Ecto neural progenitor cell (in vitro differentiated cells): ENCODE results near the gene NKX1-1.
"Not testable (repeated sequence)": the region's sequence is repeated elsewhere in the genome, so short reads cannot be mapped to it uniquely, and the experiment has no call there.

Source experiments
- DNase-seq: peaks from one replicate; pipeline ENCODE4 v3.0.0-alpha.2; 2018; ENCODE audit warnings: low spot score

NKX1-1 gene

DNA sequence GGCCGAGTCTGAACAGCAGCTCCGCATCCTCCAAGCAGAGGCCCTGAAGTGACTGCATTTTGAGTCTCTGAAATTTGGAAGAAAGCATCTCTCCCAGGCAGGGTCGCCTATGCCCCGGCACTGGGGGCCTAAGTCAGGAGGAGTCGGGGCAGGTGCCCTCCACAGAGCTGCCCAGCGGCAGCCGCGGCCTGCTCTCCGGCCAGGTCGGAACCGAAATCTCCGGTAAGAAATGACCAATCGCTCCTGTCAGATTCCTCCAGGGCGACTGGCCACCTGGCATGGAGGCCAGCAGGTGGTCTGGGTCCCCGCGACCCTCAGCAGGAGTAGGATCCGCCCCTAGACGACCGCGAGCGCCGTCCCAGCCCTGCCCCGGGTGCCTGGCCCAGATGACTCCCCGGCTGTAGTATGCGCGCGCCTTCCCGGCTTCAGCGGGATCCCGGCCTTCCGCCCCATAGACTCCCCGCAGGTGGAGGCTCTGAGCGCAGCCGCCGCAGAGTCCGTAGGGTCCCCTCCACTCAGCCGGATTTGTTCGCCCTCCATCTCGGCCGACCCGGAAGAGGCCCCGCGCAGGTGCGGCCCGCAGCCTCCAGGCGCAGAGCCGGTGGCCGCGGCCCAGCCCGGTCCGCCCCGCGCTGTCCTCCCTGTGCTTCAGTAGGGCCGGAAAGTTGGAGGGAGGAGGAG, 1.5 kb downstream of the NKX1-1 start:
- peak; percentile 42 for DNase-seq

DNA sequence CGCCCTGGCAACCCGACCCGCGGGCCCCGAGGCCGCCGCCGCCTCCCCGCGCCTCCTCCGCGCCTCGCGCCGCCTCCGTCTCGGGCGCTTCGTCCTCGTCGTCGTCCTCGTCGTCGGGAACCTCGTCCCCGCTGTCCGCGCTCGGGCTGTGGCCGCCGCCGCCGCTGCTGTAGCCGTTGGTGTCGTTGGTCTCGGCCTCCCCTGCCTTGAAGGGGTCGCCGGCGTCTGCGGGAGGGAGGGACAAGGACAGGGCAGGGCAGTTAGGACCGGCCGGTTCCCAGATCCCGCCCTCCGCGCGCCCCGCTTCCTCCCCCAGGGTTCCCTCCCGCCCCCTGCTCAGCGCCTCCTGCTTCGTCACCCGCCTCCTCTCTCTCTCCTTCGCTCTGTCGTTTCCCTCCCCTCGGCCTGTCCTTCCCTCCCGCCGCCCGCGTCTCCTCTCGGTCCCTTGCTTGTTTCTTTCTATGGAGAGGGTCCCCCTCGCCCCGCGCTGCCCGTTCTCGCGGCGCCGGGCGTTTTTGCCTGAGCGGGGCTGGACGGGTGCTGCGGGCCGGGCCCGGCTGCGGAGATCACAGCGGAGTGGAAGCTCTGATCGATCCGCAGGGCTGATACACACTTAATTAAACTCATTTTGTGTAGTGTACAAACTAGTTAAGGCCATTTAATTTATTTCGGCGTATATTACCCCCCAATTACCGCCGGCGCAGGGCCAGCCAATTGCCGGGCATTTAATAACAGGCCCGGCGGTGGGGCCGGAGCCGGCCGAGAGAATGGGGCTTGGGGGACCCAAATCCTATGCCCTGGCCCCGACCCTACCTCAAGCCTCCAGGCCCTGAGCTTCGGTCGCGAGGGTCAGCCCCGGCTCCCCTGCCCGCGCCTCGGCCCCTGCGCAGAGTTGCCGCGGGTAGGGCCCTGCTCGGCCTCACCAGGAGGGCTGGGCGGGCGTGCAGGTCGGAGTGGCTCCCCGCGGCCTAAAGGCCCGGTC, 2.4 kb downstream of the NKX1-1 start:
- peak; percentile 48 for DNase-seq

DNA sequence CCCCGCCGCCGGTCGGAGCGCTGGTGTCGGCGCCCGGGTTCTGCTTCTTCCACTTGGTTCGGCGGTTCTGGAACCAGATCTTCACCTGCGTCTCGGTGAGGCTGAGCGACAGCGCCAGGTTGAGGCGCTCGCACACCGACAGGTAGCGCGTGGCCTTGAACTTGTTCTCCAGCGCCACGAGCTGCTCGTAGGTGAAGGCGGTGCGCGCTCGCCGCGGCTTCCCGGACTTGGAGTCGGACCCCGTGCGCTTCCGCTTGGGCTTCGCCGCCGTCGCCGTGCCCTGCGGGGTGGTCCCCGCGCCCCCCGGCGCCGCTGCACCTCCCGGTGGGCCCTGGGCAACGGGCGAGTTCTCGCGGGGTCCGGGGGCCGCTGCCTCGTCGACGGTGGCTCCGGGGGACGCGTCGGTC, 3.1 kb downstream of the NKX1-1 start:
- peak; percentile 39 for DNase-seq

DNA sequence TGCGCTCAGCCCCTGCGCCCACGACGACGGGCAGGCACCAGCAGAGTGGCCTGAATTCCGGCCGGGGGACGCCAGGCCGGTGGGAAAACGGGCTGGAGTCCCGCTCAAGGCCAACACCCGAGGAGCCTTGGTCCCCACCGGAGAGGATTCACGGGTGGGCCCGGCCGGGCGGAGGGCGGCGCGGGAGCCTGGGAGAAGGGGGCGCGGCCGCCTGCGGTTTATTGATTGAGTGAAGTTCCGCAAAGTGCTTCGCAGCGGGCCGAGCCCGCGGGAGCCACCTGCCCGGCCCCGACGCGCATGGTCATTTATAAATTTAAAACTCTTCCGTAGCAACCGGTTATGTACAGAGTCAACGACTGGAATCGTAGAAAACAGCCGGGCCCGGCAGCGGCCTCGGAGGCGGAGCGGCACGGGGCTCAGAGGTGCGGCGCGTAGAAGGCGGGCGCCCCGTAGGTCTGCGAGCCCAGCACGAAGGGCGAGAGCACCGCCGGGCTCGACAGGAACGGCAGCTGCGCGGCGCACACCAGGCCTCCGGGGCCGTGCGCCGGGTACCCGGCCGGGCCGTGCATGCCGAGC, 3.6 kb downstream of the NKX1-1 start:
- peak; percentile 43 for DNase-seq

DNA sequence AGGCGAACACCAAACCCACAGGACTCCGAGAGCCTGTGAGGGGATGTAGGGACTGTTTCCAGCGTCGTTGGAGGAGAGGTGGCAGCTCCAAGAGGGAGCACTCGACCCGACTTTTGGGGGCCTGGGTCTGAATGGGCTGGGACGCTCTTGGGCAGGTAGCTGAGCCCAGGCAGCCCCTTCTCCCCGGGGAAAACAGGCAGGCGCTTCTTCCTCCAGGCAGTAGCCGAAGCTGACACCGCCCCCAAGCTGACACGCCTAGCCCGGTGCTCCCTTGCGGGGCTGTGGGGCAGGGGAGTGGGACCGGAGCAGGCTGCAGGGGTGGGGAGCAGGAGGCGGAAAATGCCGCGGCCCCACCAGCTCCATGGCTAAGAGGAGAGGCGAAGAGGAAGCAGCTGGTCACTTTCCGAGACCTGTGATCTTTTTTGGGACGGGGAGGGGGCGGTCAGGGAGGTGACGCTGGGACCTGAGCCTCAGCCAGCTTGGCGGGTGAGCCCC, 4.2 kb downstream of the NKX1-1 start:
- DNase-seq, result no peak

DNA sequence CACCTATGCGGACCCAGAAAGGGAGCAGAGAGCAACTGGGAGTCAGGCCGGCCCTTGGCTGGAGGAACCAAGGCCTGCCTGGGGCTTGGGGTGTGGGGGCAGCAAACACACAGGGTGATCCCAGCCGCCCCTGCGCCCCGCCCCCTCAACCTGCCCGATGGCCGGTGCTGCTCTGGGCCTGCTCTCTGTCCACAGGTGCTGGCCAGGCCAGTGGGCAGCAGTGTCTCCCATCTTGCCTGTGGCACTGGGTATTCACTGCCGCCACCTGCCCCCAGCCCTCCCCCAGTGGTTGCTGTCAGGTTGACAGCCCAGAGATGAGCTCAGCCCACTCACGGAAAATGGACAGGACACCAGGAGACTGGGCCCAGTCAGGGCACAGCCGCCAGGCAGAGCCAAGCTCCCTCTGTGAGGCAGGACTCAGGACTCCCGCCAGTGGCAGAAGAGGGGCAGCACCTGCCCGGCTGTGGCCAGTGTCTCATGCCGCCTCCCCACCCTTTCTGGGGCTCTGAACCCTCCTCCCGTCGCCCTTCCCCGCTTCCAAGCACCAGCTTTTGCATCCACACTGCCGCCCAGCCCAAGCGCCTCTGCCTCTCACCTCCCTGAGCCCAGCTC, 4.7 kb downstream of the NKX1-1 start:
- DNase-seq, result peak; percentile 44

DNA sequence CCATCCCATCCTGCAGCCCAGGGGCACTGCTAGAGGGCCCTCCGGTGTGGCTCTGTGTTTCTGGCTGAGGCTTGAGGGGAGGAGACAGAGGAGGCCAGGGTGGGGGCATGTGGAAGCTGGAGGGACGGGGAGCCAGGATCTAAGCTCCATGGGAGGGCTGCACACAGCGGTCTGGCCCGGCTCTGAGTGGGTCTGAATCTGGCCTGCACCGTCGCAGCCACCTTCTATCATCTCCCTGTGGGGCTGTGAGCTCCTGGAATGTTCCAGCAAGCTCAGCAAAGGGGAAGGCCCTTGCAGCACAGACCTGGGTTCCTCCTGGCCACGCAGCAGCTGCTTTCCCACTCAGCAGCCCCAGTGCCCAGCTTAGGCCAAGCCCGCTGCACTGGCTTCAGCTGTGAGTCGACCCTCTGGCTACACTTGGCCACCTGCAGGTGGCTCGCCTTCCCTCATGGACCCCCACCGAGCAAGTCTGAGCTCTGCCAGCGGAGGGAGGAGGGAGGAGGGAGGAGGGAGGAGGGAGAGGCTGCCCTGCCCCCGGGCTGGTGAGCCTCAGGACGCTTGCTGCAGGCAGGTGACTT, 5.3 kb downstream of the NKX1-1 start:
- DNase-seq, result peak; percentile 31

DNA sequence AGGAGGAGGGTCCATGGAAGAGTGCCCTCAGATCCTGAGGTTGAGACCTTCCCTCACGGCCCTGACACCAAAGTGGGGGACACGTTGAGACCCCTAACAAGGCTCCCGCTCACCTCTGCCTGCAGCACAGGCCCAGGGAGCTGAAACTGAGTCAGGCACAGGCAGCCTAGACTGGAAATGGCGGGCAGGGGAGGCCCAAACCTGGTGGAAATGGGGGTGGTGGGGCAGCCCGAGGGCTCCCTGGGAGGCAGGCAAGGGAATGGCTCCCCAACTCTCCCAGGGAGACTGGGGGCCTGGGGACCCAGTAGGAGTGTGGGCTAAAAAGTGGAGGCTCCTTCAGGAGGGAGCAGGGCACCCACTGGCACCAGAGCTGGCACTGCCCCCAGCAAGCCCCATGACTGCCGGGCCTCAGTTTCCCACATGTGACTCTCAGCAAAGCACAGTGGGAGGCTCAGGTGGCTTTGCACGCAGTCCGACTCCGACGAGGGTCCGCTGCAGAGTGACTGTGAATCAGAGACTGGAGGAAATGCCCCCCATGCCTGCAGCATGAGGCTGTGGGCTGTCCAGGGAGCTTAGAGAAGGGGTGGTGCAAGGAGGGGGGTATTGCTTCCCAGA, 5.9 kb downstream of the NKX1-1 start:
- no peak for DNase-seq

DNA sequence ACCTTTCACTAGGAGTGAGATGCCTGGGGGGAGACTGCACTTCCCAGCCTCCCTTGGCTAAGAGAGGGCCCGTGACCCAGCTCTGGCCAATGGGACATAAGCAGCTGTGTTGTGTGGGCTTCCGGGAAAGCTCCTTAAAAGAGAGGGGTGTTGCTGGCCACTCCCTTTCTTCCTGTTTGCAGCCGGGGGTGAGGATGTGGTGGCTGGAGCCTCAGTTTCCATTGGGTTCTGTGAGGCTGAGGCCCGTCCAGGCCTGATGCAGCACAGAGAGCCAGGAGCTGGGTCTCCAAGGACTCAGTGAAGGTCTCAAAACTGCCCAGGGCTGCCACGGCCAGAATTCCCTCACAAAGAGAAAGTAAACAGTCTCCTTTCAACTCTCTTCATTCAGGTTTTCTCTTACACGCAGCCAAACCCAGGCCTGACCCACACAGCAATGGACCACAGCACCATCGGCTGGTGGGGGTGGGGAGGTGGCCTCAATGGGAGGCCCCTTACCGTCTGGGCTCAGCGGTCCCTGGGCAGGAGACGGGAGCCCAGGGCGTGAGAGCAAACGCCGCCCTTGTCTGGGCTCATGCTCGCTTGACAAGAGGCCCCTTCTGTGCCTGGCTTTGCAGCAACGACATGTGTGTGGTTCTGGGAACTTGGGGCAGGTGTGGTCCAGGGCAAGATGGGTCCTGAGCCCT, 6.6 kb downstream of the NKX1-1 start:
- no peak for DNase-seq

DNA sequence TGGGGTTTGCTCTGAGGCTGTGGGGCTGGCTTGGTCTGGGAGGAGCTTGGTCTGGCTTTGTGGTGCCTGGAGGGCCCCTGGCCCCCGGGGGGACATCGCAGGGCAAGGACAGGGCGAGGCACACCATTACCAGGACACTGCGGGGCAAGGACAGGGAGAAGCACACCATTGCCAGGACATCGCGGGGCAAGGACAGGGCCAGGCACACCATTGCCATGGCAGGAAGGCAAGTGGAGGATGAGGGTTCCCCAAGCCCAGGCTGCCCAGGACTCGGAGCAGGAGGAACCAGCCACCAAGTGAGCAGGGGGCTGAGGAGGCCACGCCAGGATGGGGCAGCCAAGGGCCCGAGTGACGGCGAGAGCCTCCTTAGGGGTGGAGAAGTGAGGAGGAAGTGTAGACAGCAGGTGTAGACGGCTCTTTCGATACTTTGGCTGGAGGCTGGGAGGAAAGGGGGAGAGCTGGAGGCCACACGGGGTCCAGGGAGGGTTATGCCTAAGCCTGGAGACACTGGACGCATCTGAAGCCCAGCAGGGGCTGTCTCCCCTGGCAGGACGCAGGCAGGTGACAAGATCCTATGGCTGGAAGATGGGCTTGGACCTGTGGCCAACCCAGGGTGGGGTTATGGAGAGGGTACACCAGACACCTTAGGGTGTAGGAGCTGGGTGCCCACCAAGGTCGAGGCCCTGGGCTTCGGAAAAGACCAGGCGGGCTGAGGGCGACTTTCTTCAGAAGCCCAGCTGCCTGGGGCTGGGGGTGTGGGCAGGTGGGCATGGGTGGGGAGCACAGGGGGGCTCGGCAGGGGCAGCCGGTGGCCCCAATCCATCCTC, 7.3 kb downstream of the NKX1-1 start:
- DNase-seq, result no peak

DNA sequence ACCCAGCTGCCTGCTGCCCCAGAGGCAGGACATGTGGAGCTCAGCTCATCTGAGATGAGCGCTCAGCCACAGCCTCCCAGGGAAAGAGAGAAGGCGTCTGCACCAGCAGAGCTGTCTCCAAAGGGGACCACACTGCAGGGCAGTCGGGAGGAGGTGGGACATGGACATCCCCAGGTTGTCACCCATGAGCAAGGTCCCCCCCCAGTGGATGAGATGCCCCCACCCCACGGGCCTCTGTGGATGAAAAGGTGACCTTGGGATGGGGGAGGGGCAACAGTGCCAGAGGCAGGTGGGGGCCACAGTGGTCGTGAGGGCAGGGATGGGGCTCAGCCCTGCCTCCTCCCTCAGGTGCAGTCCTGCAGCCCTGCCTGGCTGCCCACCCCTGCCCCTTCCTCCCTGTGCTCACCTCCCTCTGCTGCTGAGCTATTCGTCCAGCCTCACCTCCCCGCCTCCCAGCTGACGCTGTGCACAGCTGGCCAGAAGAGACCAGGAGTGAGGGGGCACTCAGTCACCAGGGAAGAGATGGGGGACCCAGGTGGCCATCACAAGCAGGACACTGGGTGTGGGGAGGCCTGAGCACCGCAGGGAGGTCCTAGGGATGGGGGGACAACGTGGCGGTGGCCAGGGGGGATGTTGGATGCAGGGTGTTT, 9.3 kb downstream of the NKX1-1 start:
- no peak for DNase-seq

DNA sequence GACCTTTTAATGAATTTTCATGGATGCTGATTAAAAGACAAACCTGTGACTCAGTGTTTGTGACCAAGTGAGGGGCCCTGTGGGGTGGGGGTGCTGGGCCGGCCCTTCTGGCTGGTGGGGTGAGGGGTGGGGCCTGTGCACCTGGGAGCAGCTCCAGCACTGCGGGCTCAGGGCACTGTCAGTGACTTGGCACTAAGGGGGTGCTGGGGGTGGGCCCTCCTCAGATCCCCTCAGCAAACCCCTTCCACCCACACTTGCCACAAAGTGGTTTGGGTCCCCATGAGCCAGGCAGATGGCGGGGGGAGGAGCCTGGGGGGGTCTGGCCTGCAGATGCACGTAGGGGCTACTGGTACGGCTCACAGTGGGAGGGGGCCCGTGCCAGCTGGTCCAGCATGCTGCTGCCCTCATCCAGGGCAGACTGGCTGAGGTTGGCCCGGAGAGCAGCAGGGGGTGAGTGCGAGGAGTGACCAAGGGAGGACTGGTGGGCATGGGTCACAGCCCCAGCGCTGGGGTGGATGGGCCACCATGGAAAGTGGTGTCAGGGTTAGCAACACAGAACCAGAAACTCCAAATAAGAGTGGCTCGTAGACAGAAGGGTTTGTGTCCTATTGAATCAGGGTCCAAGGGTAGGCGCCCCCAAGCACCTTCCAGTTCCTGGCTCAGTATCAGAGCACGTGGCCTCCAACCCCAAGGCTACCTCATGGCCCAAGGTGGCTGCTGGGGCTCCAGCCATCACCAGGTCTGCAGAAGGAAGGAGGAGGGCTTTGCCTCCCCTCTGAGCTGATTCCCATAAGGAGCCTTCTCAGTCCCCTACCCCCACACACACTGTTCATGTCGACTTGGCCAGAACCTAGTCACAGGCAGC, 10.1 kb downstream of the NKX1-1 start:
- no peak for DNase-seq

DNA sequence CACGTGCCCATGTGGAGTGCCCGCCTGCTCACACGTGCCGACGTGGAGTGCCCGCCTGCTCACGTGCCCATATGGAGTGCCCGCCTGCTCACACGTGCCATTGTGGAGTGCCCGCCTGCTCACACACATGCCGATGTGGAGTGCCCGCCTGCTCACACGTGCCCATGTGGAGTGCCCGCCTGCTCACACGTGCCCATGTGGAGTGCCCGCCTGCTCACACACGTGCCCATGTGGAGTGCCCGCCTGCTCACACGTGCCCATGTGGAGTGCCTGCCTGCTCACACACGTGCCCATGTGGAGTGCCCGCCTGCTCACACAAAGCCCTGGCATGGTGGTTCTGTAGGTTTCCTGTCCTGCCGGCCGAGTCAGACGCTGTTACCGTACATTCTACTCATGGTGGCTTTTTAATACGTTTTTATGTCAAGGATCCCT, 10.8 kb downstream of the NKX1-1 start:
- DNase-seq, result not testable (repeated sequence)

DNA sequence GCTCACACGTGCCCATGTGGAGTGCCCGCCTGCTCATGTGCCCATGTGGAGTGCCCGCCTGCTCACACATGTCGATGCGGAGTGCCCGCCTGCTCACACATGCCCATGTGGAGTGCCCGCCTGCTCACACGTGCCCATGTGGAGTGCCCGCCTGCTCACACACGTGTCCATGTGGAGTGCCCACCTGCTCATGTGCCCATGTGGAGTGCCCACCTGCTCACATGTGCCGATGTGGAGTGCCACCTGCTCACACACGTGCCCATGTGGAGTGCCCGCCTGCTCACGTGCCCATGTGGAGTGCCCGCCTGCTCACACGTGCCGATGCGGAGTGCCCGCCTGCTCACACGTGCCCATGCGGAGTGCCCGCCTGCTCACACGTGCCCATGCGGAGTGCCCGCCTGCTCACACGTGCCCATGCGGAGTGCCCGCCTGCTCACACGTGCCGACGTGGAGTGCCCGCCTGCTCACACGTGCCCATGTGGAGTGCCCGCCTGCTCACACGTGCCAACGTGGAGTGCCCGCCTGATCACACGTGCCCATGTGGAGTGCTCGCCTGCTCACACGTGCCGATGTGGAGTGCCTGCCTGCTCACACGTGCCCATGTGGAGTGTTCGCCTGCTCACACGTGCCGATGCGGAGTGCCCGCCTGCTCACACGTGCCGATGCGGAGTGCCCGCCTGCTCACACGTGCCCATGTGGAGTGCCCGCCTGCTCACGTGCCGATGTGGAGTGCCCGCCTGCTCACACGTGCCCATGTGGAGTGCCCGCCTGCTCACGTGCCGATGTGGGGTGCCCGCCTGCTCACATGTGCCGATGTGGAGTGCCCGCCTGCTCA, 11.5 kb downstream of the NKX1-1 start:
- not testable (repeated sequence) for DNase-seq

DNA sequence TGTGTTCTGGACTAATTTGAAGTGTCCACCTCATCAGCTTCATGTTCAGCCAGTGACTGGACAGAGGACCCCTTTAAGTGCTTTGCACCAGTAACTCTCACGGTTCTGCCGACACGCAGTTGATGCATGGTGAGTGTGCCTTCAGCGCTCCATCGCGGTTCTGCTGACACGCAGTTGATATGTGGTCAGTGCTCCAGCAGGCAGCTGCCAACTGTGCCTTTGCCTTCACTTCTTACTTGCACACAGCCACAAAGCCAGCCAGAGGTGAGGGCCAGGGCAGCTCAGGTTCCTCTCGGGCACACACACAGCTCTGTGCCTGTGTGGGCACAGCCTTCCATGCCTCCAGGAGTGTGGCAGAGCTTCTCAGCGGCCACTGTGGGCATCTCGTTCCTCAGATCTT, 12.4 kb downstream of the NKX1-1 start:
- no peak for DNase-seq

DNA sequence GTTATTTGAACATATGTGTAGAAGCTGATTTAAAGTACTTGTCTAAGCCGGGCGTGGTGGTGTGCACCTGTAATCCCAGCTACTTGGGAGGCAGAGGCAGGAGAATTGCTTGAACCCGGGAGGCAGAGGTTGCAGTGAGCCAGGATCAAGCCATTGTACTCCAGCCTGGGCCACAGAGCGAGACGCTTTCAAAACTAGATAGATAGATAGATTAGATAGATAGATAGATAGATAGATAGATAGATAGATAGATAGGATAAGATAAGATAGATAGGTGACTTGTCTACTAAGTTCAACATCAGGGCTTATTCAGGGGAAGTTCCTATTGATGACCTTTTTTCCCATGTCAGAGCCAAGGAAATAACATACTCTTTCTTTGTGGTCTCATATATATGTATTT, 12.9 kb downstream of the NKX1-1 start:
- DNase-seq, result not testable (repeated sequence)
